OCI-LY7 (cell line): ENCODE data around the gene GPR31.

ENCODE experiments used
- EZH2phosphoT487 ChIP-seq: fragments of 200-600 bp; sonication (generic); IDR thresholded peaks from 2 replicates; pipeline ENCODE4 v1.6.1; 2018; ENCODE audit warnings: low read depth, borderline replicate concordance, mild to moderate bottlenecking, mixed run types, antibody characterized with exemption, low read length, moderate library complexity, mixed read lengths
- TF ChIP-seq, protein P1 (sequence below): fragments of 200-600 bp; sonication (generic); conservative IDR thresholded peaks from 2 replicates; pipeline ENCODE4 v1.5.1; 2014; ENCODE audit warnings: mild to moderate bottlenecking, antibody characterized with exemption, low read length, moderate library complexity, mixed read lengths

DNA sequence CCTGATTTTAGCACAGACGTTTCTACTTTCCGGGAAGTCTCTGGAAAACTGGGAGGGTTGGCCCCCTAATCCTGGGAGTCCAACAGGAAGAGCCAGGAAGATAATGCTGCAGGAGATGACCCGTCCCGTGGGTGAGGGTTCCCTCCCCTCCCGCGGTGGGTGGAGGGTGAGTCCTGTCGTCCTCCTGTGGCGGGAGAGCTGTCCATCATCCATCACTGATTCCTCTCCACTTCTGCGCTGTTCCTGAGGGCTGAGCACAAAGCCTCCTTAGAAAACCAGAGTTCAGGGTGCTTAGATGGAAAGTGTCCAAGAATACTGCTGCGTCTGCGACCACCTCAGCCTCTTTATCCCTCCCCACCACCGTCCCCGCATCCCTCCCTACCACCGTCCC is 40.9 kb downstream of the GPR31 start:
- TF ChIP-seq, protein P1, sequence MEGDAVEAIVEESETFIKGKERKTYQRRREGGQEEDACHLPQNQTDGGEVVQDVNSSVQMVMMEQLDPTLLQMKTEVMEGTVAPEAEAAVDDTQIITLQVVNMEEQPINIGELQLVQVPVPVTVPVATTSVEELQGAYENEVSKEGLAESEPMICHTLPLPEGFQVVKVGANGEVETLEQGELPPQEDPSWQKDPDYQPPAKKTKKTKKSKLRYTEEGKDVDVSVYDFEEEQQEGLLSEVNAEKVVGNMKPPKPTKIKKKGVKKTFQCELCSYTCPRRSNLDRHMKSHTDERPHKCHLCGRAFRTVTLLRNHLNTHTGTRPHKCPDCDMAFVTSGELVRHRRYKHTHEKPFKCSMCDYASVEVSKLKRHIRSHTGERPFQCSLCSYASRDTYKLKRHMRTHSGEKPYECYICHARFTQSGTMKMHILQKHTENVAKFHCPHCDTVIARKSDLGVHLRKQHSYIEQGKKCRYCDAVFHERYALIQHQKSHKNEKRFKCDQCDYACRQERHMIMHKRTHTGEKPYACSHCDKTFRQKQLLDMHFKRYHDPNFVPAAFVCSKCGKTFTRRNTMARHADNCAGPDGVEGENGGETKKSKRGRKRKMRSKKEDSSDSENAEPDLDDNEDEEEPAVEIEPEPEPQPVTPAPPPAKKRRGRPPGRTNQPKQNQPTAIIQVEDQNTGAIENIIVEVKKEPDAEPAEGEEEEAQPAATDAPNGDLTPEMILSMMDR, result no peak
- no peak for TF ChIP-seq EZH2phosphoT487
